Right lung (tissue), 5 donors: ENCODE results near the gene PLSCR3. TPM values are rescaled to one million over a fixed set of nuclear protein-coding genes. Genes with fewer than 3 reads are reported as not detected.
A peak's percentile ranks its signal among the peaks of the same experiment; 100 is the strongest.

Experiments used
- DNase-seq, 2 donors: peaks; one replicate each; pipeline ENCODE4 v3.0.0-alpha.2; 2013
- polyA plus RNA-seq, 5 donors: library from polyadenylated mRNA; unstranded; fragments of 120-200 nt; gene quantifications; one replicate each; pipeline versions ENCODE4 v1.2.1 to v1.2.3, GENCODE V29; 2013; ENCODE audit warnings: inconsistent platforms in 1 of 5, low replicate concordance in 1 of 5; ENCODE audit not compliant: insufficient read length in 5 of 5, insufficient read depth in 1 of 5

Gene PLSCR3
- polyA plus RNA-seq, 5 donors: 39.3 to 74.6 (median 57.6) TPM

DNA sequence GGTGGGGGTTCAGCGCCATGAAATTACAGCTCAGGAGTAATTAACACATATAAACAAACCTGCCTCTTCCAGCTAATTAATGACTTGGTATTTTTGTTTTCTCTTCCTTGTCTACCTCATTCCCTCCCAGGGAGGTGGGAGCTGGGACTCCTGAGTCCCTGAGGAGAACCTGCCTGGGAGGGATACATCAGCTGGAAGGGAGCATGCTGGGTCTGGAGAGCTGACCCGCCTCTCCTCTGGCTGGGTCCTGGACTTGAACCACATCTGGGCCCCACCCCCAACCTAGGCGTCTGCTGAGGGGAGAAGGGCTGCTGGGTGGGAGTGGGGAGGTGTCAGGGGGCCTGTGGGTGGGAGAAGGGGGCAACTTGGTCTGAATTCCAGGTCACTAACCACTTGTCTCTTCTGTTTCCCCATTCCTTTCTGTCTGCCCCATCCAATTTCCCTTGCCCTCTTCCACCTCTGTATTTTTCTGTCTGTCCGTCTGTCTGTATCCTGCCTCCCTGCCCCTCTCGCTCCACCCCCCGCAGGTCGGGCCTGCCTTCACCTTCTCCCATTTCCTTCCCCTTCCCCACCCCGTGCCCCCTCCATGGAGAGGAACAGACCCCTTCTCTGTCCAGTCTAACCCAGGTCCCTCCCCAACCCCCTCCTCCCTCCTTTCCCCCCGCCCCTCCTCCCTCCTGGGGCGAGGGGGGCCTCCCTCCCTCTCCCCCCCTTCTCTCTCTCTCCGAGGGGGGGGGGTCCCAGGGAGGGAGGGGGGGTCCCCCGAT lies 13.3 kb upstream of the PLSCR3 start, which contains the start of gene NLGN2:
Gene NLGN2, plus strand, starts transcription at position 361 of the 767 bp plus-strand sequence. CDS start 411 bp downstream, outside the sequence.
- DNase-seq: no peak

DNA sequence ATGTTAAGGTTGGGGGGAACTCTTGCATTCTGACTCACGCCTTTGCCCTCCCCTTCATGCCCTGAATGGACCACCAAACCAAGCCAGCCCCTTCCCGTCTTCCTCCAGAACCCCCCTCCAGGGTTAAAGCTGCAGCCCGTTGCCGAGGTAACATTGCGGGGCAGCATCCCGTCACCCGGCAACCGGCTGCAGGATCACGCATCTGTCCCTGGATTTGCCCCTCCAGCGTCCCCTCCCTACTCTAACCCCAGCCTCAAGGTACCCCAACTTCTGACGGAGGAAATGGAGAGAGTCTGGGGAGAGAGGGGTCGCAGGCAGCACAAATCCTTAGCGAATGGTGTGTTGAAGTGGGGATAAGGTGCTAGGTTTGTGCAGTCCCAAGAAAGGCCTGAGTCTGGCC lies 12.8 kb upstream of the PLSCR3 start:
- DNase-seq: no peak

DNA sequence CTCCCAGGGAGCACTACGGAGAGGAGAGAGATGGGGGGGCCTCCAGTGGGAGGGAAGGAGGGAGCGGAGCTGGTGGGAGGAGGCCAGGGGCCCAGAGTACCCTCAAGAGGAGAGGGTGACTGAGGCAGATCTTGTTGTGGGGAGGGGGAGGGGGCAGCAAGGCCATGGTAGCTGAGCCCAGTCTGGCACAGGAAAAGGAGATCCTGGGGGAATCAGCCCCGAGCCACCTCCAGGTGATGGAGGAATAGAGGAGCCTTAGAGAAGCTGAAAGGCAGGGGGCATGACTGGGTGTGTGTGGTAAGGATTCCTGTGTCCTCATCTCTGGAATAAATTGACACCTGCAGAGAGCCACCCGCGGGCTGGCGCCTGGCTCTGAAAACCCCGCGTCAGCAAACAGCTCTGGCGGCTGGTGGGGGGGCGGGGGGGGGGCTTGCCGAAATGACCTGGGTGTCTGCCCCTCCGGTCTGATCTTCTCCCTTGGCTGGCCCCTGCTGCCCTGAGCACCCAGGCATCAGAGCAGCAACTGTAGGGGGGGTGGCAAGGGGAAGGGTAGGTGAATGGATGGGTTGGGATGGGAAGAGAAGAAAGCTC lies 12.0 kb upstream of the PLSCR3 start:
- DNase-seq: no peak

DNA sequence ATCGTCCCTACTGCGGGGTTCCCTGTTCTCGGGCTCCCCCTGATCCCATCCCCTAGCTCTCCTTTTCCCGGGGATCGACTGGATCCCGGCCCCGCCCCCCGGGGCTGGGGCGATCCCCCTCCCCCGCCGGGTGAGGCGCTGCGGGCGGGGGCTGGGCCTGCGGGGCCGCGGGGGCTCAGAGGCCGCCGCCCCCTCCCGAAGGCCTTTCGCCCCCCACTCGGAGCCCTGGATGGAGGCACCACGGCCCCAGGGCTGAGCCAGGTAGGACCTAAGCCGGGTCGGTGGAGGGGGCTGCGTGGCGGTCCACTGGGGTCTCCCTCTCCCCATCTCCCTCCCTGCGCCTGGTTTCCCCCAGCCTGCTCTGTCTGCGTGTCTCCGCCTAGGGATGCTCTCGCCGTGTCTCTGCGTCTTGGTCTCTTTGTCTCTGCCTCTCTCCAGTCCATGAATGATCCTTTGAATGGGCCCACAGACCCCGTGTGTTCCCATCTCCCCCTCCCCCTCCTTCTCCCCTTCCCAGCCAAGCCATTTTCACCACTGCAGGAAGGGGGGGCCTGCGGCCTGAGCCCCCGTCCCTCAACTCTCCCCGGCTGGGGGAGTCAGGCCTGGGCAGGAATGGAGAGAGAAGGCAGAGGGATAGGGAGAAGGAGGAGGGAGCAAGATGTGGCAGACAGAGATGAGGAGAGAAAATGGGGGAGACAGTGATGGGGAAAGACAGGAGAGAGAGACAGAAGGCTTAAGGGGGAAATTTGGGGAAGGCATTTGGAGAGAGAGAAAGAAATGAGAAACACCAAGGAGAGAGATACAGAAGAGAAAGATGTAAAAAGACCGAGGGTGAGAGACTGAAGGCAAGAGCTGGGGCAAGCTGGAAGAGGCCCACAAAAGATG lies 11.3 kb upstream of the PLSCR3 start:
- no peak for DNase-seq

DNA sequence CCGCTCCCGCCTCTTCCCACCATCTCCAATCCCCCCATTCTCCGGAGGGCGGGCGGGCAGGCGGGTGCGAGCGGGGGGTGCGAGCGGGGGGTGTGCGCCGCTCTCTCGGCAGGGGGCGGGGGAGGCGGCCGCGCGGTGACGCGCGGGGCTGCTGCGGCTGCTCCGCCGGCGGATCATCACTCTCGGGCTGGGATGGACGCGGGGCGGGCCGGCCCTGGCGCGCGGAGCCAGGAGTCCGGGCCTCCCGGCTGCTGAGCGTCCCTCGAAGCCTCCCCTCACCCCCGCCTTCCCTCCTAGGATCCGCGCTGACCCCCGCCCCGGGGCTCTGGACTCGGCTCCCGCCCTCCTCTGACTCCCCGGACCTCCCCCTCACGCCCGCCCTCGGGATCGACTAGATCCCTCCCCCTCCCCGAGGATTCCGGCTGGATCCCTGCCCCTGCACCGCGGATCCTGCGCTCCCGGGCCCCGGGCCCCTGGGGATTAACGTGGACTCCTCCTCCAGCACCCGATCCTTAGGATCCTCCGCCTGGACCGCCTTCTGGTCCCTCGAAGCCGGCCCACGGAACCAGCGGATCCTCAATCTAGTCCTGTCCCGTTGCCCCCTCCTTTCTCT lies 10.5 kb upstream of the PLSCR3 start:
- no peak for DNase-seq

DNA sequence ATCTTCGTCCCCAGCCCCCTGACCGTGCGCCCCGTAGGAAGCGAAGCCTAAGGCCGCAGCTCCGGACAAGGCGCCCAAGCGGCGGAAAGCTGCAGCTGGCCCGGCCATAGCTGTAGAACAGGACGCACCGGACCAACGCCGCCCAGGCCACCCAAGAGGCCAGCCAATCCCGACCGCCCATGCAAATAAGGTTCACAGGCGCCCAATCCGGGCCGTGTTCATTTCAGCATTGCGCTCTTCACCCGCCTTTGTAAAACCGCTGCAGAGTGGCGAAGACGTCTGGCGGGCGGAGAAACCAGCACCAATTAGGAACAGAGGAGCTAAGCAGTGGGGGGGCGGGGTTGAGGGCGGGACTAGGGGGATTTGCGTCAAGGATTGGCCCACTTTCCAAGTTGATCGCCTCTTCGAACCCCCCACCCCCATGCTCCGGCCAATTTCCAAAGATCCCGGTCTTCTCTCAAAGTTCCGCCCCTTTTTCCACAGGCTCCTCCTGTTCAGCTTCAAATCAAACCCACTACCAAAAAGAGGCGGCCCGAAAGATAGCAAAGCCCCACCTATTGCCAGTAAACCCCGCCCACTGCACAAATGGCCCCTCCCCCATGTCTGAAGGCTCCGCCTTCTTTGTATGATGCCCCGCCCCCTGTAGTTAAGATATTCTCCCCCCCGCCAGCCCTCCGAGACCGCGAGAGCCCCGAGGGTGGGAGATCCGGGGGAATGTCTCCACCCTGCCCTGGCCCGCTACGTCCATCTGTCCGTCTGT lies 9.8 kb upstream of the PLSCR3 start, which contains the start of gene TMEM256:
Gene TMEM256, minus strand, starts transcription at position 121 of the 760 bp plus-strand sequence. Its CDS starts 13 bp downstream, at position 108.
- DNase-seq: peak; percentile 98 to 99

DNA sequence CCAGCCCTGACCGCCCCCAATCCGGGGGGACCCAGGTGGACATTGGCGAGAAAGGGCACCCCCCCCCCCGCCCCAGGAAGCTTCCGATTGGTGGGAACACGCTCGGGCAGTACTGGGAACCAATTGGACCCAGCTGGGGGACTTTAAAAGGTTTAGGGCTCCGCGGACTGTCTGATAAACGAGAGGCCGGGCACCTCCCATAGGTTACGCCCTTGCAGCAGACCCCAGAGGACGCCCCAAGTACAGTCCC lies 9.3 kb upstream of the PLSCR3 start:
- no peak for DNase-seq

DNA sequence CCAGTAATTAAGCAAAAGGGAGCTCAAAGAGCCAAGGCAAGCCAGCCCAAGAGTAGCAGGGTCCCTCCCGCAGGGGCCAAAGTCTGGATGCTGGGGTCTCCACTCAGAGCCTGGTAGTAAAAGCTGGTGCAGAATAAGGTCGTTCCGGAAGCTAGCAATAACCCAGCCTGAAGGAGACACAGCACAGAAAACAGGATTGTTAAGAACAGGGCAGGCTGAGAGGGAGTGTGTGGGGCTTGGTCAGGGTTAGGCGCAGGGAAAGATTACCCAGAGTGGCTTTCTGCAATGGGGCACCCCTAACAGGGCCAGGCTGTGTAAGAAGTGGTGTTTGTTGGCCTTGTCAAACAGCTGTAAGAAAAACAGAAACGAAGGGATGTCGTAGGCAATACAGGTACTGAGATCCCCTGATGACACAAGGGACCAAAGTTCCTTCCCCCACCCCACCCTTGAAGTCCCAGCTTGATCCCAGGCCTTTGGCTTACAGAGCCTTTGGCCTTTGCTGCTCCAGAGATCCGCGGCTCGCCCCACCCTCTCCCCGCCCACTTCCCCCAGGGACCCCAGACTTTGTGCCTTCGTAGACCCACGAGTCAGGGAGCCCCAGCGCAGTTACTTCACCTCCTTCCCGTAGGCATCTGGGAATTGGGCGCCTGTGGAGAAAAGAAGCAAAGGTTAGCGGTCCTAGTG lies 8.9 kb upstream of the PLSCR3 start:
- DNase-seq: no peak

DNA sequence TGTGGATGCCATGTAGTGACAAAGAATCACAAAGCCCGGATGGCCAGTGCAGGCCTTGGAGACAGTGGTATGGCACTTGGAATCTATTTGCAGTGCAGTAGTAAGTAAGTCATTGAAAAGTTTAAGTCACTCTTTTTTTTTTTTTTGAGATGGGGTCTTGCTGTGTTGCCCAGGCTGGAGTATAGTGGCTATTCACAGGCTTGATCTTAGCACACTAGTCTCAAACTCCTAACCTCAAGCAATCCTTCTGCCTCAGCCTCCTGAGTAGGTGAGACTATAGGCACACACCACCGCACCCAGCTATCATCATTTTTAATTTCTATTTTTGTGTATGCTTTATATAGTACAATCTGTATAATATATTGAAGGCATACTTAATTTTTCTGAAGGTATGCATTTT lies 4.3 kb upstream of the PLSCR3 start:
- no peak for DNase-seq

DNA sequence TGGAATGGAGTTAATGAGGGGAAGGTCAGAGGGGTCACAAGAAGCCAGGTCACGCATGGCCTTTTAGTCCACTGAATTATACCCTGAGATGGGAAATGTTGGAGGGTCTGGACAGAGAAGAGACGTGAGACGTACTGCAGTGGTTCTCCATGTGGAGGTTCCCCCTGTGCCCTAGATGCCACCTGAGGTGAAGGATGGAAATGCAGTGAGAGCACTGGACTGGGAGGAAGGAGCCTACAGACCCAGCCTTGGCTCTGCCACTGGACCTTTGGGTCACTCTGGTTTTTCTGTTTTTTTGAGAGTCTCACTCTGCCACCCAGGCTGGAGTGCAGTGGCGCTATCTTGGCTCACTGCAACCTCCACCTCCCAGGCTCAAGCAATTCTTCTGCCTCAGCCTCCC lies 1.8 kb upstream of the PLSCR3 start:
- DNase-seq: no peak

DNA sequence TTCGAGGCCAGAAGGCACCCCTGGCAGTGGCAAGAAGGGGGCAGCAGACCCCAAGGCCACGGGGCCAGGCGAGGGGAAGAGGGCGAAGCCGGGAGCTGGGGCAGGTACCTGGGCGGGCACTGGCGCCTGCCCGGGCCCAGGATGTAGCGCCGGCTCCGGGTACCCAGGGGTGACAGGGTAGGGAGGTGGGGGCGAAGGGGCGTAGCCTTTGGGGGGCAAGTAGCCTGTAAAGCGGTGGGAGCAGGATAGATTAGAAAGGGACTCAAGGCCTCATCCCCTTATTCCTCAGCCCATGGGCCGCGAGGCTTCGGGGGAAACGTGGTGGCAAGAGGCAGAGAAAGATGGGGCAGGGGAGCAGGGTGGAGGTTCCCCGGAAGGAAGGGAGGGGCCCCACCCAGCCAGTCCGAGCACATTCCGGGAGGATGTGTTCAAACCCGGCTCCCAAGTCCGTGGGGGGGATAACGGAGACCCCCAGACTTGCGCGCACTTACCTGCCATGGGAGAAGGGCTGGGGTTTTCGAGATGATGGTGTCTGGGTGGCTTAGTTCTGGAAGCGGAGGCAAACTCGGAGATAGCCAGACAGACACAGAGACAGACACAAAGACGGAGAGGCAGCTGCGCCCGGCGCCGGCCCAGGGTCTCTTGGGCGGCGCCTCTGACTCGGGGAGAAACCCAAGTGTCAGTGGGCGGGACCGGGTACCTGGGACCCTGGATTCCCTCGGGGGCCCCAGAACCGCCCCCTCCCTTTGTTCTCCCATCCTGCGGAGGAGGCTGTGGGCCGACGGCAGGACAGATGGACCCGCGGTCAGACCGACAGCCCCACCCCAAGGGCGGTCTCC lies 493 bp downstream of the PLSCR3 start:
- DNase-seq: no peak

DNA sequence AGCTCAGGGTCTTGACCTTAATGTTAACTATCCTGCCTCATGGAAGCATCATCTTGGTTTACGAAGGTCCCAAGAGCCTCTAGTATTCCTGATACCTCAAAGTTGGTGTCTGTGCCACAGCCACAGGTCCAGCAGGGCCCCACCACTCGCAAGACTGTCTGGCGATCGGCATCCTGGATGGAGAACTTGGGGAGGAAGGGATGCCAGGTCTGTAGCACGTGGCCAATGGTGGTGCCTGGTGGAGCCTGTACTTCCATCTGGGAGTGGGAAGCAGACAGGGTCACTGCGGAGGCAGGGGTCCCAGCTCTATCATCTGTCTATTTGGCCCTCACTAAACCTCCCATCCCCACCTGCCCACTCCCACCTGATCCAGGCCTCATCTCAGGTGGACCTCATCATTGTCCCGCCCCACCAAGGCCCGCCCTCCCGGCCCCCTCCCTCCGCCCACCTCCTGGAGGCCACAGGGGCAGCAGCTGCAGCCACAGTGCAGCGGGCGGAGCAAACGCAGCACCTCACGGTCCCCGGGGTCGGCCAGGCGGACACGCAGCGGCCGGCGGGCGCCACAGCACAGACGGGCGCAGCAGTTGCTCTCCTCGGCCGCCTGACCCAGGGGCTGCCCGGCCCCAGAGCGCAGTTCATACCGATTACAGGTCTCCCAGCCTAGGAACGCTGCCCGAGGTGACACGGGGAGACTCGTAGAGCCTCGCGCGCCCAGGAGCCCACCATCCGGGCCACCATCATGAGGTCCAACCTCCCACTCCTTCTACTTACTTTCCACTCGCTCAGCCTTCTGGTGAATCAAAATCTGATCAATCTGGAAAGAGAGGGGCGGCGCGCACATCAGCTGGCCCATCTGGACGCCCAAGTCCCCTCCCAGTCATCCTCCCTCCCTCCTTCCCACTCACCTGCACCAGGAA lies 1.4 kb downstream of the PLSCR3 start:
- no peak for DNase-seq

DNA sequence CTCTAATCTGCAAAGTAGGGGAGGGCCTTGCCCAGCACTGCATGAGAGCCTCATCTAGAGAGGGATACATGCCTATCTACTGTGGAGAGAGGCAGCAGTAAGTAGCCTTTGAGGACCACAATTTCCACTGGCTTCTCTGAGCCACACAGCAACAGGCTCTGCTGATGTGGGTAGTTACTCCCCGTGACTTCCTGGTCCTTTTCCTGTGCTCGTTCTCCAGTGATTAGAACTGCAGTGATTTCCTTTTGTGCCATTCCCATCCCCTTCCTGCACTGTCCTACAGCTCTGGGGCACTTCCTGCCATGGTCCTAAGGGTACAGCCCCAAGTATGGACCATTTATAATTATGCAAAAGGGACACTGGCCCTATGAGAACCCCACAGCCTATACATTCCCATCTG lies 3.0 kb downstream of the PLSCR3 start:
- DNase-seq: no peak

DNA sequence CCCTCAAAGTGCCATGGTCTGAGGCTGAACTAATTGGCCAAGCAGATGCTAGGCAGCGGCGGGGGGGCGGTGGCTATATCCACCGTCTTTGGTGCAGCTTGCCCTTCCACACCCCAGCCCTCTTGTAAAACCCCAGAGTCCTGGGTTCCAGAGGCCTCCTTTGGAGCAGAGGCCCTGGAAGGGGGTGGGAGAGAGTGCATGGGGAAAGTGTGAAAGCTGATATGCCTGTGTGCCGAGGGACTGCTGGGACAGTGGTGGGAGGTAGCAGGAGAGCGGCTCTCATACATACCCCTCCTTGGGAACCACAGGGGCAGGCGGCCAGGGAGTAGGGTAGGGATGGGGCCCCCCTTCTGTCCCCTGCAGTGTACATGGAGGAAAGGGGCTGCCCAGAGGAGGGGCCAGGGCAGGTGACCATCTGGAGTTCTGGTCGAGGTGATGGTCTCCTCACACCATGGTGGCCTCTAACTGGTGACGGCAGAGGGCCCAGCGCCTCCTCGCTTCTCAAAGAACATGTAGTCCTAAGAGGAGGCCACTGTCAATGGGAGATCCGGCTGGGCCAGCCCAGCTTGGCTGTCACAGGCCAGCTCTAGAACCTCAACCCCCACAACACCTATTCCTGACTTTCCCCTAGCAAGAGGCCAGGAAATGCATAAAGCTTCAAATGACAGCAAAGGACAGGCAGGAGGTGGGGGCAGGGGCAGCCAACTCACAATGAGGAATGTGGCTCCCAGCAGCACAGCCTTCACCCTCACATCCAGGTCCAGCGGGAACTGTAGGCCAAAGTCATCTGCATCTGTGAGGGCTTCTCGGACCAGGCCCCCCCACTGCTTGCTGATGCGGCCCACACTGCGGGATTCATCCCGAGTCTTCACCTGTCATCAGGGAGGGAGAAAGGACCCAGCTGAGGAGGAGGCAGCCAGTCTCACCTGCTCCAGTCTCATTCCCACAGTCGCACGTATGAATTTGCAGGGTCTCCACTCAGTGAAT lies 4.1 kb downstream of the PLSCR3 start:
- DNase-seq: no peak

DNA sequence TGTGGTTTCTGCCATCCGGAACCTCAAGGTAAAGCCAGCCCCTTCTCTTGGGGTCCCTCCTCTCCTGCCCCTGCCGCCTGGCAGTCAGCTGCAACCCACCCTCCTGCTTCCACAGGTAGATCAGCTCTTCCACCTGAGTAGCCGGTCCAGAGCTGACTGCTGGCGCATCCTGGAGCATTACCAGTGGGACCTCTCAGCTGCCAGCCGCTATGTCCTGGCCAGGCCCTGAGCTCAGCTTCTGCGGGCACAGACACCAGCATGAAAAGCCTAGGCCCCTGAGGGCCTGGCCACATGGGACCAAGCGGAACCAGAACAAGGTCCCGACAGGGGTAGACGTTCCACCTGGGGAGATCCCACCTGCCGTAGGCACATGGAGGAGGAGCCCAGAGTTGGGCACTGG lies 5.5 kb downstream of the PLSCR3 start:
- DNase-seq: no peak

DNA sequence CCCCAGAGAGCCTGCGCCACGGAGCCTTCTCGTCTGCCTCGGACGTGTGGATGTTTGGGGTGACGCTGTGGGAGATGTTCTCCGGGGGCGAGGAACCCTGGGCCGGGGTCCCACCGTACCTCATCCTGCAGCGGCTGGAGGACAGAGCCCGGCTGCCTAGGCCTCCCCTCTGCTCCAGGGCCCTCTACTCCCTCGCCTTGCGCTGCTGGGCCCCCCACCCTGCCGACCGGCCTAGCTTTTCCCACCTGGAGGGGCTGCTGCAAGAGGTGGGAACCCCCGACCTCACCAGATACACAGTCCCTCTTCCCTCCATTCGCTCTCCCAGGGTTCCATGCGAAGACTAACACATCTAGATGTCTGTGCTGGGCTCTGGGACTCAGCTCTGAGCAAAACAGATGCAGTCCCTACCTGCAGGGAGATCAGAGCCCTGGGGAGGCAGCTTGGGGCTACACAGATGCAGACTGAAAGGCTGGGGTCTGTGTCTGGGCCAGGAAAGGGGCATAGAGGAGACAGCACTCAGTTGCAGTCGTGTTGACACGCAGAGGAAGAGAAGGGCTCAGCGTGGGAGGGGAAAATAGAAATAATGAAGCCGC lies 9.7 kb downstream of the PLSCR3 start:
- no peak for DNase-seq
